HG03342 (cell line): ENCODE measurements around the gene ZFAND5.

ENCODE experiments used
- ATAC-seq: cut with Tn5 transposase; IDR thresholded peaks from one replicate; pipeline ENCODE4 v1.9.1; 2021; ENCODE audit warnings: mild to moderate bottlenecking, moderate library complexity; ENCODE audit not compliant: unreplicated experiment

The ZFAND5 gene

DNA sequence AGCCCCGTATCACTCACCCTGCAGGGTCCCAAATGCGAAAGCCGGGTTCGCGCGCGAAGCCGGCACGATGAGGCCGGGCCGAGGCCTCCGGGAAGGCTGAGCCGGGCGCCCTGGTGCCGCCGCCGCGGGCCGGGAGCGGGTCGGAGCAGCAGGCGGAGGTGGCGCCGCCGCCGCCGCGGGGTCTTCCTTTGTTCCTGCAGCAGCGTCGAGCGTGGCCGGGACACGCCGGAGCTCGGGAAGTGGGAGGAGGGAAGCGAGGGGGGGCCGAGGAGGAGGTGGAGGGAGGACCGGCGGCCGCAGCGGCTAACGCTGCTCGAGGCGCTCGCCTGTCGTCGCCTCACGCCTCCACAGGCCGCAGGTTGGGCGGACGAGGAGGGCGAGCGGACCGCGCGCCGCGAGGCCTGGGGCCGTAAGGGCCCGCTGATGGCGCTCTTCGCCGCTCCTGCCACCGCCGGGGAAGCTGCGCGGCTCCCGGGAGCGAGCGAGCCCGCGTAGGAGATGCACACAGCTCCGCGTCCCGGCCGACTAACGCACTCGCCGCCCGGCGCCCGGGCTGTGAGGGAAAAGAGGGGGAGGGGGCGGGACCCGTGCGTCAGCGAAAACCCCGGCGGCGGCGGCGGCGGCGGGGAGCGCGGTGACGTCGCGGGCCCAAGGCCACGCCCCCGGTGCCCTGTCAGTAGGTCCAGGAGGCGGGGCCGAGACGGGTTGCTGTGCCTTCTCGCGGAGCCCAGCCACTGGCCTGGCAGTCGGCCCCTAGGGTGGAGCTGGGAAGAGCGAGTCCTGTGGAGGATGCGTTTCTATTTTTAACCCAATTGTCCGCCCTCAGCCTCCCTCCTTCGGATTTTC, at the start of gene ZFAND5:
Gene ZFAND5 (minus strand): TSS at position 530 of the 846 bp plus-strand sequence. CDS start 4,430 bp downstream, outside the sequence.
- peak; percentile 80 for ATAC-seq

GRCh38 chr9:72412483-72413040, 47.6 kb upstream of the ZFAND5 start:
- ATAC-seq: no peak

GRCh38 chr9:72410214-72410613, 45.2 kb upstream of the ZFAND5 start:
- ATAC-seq: no peak

DNA sequence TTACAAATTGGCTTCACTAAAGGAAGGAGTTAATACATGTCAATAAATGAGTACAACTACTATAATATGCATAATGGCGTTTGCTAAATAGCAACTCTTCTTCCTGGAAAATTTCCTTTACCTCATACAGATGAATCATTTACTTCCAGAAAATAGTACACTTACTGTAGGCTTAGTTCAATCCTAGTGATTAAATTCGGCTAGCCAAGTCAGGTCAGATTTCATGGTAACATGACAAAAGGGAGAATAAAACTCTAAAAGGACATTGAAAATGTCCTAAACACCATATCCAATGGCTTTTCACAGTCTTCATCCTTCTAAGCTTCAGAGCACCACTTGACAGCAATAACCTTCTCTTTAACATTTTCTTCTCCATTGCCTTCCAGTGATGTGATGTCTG, 42.1 kb upstream of the ZFAND5 start:
- no peak for ATAC-seq

- ATAC-seq: no peak
Observed at GRCh38 chr9:72402744-72403143, 37.7 kb upstream of the ZFAND5 start.

DNA sequence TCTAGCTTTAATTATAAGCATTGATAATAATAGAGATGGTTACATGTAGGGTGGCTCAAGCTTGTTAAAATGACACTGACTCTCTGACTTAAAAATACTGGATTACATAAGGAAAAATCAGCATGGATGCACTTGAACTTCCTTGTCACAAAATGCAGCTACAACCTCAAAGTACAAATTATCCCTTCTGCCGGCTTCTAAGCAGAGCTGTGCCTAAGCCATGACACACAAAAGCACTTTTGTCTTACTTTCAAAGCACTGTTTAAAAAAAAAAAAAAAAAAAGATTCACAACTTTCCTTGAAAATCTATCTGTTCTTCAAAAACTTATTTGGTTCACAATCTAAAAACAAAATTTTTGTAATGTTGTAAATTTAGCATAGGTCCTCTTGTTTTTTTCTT, 36.4 kb upstream of the ZFAND5 start:
- no peak for ATAC-seq

DNA sequence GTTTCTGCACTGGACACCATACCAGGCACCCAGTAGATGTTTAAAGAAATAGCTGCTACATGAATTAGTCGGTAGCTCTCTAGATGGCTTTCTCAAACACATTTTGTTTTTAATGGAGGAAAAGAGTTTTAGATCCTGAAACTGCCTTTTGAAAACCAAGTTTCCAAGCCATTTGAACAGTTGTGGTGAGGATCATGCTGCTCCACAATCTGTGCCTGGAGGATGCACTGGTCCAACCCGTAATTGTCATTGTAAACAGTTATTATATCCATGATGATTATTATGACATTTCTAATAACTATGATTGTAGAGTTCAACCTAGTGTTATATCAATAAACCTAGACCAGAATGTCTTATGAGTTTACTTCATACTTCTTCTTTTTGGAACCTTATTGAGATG, 35.9 kb upstream of the ZFAND5 start:
- no peak for ATAC-seq

DNA sequence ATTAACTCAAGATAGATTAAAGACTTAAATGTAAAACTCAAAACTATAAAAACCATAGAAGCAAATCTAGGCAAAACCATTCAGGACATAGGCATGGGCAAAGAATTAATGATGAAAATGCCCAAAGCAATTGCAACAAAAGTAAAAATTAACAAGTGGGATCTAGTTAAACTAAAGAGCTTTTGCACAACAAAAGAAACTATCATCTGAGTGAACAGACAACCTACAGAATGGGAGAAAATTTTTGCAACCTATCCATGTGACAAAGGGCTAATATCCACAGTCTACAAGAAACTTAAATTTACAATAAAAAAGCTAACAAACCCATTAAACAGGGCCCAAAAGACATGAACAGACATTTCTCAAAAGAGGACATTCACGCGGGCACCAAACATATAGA, 34.4 kb upstream of the ZFAND5 start:
- ATAC-seq: no peak

DNA sequence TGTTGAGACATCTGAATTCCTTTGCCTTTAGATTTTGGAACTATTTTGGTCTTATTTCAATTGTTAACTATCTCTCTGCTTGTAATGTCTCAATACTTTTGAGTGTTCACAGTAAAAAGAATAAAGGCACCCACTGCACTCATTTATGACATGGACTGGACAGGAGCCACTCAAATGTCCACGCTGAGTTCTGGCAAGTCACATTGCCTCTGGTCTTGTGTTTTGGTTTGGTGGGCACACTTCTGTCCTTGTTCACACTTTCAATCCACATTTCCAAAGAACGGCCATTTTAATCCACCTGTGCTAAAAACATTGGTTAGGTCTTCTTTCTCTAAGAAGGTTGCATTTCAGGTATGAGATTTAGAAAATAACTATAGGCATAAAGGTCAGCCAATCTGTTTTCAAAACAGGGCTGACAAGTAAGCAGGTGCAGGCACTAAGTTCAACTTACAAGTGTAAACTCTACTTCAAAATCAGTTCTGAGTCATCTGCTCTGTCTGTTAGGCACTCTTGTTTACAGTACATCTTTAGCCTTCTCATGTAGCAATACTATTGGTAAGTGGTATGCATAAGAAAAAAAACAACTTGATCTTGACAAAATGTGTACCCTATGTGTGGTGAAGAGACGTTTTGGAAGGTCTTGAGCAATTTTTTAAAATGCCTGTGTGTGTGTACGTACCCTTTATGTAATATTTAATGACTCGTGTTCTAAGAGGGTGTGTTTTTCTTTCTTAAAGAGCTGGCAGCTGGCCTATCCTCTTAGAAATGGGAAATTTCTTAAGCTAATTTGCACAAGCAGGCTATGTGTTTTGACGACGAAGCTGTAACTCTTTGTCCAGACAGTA, 31.5 kb upstream of the ZFAND5 start:
- no peak for ATAC-seq

DNA sequence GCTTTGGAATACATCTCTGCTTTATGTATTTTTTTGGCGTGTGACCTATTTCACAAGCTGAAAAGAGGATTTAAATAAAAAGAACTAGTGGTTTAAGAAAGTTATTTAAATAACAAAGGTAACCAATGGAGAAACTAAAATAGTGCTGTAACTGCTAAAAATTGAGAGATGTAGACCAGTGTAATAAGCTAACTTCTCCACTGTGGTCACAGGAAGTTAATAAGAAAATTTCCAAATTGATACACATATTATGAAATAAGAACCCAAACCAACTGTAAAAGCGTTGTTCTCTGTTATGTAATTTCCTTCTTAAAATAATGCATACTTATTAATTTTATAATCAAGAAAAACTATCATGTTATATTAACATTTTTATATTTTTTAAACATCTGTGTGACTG, 29.1 kb upstream of the ZFAND5 start:
- no peak for ATAC-seq

- no peak for ATAC-seq
Observed at GRCh38 chr9:72390907-72391306, 25.9 kb upstream of the ZFAND5 start.

DNA sequence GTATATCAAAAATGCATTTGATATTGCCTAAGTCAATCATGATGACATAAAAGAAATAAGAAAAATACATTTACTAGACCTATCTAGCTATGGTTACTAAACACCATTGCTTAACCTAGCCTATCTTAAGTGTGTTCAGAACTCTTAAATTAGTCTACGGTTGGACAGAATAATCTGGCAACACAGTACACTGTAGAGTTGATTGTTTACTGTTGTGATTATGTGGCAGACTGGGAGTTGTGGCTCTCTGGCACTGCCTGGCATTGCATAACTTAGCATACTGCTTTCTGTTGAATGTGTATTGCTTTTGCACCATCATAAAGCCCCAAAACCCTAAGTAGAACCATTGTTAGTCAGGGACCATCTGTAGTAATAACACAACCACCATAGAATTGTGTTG, 21.2 kb upstream of the ZFAND5 start:
- no peak for ATAC-seq

DNA sequence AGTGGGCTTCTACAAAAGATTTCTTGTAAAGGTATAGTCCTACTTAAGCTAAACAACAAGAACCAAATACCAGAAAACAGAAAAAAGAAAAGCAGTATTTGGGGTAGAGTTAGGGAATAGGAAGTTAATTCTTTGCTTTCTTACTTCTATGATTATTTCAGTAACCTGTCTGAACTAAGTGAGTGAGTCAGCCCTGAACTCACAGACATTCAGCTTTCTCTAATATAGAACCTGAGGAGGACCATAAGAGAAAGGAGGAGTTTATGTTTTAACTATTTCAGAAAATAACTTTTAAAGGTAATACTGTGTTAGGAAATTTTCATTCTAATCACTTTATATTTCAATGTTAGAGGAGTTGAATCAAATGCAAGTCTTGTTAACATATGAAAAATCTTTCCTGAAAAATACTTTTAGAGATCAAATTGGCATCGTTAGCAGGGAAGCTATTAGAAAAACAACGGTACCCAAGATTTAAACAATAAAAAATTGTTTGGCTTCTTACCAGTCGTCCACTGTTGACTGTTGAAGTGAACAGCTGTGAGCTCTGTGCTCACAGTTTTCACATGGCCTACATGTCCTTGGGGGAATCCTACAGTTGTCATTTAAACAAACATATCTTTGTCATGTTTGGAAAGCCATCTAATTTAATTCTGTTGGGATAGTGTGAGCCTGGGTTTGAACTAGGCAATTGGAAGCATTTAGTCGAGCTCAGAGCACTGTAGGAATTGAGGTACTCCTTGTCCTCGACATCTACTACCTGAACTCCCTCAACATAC, 19.9 kb upstream of the ZFAND5 start:
- no peak for ATAC-seq

DNA sequence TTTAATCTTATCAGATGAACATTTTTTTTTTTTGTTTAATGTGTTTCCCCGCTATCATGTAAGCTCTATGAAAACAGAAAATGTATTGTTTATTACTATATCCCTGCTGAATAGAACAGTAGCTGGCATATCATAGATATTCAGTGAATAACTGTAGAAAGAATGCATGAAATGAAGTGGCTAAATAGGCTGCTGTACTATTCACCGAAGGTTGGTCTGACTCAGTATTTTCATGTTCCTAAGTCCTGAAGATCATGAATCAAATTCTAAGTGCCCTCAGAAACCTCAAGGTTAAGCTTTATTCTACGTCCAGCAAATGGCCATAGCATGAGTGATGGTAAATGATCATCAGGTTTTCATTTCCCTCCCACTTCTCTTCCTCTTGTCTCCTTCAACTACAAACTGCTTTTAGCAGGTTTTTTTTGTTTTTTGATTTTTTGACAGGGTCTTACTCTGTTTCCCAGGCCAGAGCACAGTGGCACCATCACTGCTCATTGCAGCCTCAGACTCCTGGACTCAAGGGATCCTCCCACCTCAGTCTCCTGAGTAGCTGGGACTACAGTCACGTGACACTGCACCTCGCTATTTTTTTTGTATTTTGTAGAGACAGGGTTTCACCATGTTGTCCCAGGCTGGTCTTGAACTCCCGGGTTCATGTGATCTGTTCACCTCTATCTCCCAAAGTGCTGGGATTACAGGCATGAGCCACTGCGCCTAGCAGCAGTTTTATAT, 19.1 kb upstream of the ZFAND5 start:
- no peak for ATAC-seq

DNA sequence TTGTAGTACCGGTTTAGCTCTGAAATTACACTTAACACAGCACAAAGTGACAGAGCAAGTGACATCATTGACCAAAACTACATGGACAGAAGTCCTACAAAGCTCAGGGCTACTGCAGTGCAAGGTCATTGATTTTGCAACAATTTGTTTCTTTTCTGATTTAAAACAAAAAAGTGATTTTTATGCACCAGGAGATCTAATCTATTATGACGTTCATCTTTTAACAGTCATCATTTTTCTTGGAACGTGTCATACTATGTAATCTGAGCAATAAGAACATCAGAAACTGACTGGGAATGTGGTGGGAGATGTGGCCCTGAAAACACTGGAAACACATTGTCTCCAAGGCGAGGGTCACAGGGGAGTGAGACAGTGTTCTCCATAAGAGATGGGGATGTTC, 17.4 kb upstream of the ZFAND5 start:
- ATAC-seq: no peak

- ATAC-seq: no peak
Observed at GRCh38 chr9:72377041-72377440, 12.0 kb upstream of the ZFAND5 start.

- ATAC-seq: no peak
Observed at GRCh38 chr9:72371151-72371550, 6.1 kb upstream of the ZFAND5 start.

GRCh38 chr9:72365525-72366256, 683 bp upstream of the ZFAND5 start:
- ATAC-seq: peak; percentile 30

DNA sequence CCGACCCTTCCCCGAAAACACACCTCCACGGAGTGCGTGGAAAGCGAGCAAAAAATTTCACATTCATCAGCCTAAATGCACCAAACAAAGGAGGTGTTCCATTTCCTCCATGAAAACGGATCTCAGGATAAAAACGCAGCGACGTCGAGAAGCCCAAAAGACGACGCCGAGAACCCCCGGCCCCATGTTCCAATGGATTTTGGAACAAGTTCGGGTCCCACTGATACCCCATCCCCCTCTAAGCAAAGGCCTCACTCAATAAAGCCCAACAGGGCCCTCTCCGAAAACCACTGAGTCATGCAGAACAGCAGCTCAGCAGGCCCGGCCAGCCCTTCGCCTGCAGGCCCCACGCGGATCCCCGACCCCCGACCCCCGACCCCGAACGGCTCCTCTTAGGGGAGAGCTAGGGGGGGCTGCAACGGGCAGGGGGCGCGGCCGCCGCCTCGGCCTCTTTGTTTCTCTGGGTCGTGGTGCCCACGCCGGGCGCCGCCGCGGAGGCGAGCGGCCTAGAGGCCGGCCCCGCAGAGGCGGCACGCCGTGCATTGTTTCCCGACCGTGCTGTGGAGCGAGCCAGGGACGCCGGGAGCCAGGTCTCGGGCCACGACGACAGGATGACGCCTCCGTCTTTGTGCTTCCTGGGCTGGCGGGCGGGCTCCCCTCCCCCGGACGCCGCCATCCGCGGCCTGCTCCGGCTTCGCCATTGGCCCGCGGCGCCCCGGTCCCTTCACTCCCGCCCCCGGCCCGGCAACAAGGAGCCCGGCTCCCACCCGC, 915 bp downstream of the ZFAND5 start:
- peak; percentile 42 for ATAC-seq
